Measurements from ENCODE around the gene BCAM. TPM values are rescaled to one million over a fixed set of nuclear protein-coding genes. Genes with fewer than 3 reads are reported as not detected.

BCAM gene
- polyA plus RNA-seq, 1 donor from 2014 or later, result 0.54 TPM

Small RNA genes lying within 50 kb of the gene (small RNA-seq; reads per million reads assigned to genes)
- 0 to 0.03 (median 0) reads per million in 3 experiments for gene RF00156

Other genes with a start within 250 kb of the BCAM start
- gene IGSF23, start 195.5 kb upstream of the BCAM start, polyA plus RNA-seq, result not detected in 2 replicates
- gene PVR, start 165.2 kb upstream of the BCAM start, polyA plus RNA-seq, result 19.1 and 23.1 TPM in 2 replicates
- 1.8 and 1.9 TPM in 2 replicates for gene CEACAM19, start 137.6 kb upstream of the BCAM start, polyA plus RNA-seq
- not detected in 2 replicates for gene CEACAM16, start 110.0 kb upstream of the BCAM start, polyA plus RNA-seq
- gene BCL3, start 60.4 kb upstream of the BCAM start, polyA plus RNA-seq, result 0.48 and 1.6 TPM in 2 replicates
- not detected in 2 replicates for gene CBLC, start 31.2 kb upstream of the BCAM start, polyA plus RNA-seq
- 33.2 and 43.5 TPM in 2 replicates for gene NECTIN2, start 37.2 kb downstream of the BCAM start, polyA plus RNA-seq
- gene TOMM40, start 82.2 kb downstream of the BCAM start, polyA plus RNA-seq, result 48.4 and 59.2 TPM in 2 replicates
- 8.7 and 9.8 TPM in 2 replicates for gene APOE, start 96.7 kb downstream of the BCAM start, polyA plus RNA-seq
- gene APOC1, start 105.5 kb downstream of the BCAM start, polyA plus RNA-seq, result not detected in 2 replicates
- gene APOC4, start 133.1 kb downstream of the BCAM start, polyA plus RNA-seq, result not detected in 2 replicates
- gene APOC2, start 136.9 kb downstream of the BCAM start, polyA plus RNA-seq, result not detected in 2 replicates
- gene CLPTM1, start 146.3 kb downstream of the BCAM start, polyA plus RNA-seq, result 12.0 and 15.3 TPM in 2 replicates
- 1.0 and 1.1 TPM in 2 replicates for gene RELB, start 192.4 kb downstream of the BCAM start, polyA plus RNA-seq
- 30.1 and 38.4 TPM in 2 replicates for gene CLASRP, start 229.9 kb downstream of the BCAM start, polyA plus RNA-seq

Data from neural cell (in vitro differentiated cells).